GM12801 (cell line): Measurements from ENCODE around the gene THAP7.

Source experiments
- CTCF ChIP-seq: IDR thresholded peaks from one replicate; pipeline ENCODE4 v1.5.1; 2011; ENCODE audit warnings: control low read depth; ENCODE audit not compliant: insufficient read length; ENCODE audit errors: extremely low read depth

Gene THAP7

DNA sequence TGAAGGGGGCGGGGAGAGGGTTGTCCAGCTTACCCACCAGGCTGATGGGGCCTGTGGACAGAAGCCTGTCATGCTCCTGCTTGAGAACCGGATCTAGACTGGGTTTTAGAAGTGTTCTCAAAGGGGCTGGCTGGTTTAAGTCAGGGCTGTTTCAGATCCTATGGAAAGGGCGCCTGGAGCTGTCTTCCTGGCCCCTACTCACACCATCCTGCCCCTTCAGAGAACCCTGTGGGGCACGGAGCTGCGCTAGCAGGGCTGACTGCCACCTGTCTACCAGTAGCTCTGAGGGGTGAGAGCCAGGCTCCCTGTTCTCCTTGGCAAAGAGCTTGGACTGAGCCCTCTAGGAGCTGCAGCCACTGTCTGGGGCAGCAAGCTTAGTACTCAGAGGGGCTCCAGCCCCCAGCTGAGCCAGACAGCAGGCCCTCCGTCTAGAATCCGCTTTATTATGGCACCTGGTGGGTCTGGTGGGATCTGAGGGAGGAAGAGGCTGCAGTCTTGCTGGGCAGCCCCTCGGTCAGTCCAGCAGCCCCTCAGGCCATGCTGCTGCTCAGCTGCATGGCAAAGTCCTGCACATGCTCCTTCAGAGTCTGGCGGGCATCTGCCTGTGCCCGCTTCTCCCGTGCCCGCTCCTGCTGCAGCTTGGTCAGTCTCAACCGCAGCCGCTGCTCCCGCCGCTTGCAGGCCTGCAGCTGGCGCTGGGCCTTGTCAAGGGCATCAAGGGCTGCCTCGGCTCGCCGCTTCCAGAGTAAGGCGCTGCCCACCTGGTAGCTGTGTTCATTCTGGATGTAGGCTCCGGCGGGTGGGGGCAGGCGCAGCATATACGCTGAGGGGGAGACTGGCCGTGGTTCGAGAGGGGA is 2.3 kb downstream of the THAP7 start:
- TF ChIP-seq CTCF = no peak

DNA sequence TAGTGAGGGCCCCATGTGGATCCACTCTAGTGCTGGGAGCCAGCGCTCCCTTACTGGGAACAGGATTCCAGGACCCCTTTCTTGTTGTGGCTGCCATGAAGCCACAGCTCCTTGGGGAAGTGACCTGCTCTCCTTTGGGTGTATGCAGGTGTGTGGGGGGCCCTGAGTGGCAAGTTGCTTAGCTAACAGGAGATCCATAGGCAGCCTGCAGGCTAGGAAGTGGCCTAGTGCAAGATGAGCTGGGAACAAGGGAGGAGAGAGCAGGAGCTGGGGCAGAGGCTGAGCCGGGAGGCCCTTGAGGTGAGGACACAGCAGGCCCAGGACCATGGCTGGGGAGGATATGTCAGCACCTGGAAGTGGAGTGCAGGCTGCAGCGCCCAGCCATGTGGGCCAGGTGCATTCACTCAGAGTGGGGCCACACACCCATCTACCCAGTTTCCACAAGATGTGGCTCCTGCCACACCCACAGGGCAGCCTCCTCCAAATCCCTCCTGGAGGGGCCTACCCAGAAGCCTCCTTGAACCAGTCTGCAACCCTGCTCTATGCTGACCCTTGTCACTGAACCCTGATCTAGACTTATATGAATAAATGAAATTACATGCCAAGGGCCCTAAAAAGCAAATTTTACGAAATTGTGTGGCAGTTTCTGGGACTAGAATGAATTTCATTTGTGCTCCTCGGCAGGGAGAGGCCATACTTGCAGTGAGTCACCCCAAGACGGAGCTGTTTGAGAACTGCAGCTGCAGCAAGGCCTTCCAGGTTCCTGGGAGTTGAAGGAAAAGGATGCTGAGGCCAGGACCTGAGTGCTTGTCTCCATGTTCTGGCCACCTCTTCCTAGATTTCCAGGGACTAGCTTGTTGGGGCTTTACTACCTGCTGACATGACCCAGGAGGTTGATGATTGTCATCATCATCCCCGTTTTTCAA is 3.2 kb downstream of the THAP7 start:
- no peak for TF ChIP-seq CTCF

DNA sequence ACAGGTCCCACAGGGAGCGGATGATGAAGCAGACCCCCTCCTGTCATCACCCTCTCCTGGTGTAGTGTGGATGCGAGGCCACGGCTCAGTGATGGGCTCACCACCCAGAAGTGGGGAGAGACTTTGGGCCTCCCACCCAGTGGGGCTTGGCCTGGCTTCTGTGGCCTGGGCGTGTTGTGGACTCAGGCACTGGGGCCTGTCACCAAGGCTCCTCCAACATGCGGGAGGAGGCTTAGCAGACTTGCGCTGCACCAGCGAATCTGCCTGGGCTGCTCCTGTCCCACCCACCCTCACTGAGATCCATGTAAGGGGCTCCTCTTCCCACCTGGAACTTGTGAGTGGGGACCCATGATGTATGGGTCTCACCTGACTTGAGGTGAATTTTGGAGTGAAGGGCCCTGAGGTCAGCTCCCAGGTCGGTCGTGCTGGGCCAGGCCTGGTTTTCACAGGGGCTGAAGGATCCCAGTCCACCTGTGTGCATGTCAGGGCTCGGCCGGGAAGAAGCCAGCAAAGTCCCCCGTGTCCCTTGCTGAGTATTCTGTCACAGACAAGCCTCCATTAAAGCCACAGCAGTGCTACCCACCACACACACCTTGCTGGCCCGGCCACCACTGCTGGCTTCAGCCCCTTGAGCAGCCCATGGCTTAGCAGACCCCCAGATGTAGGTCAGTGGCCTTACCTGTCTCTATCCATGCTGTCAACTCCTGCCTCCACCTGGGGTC is 4.2 kb downstream of the THAP7 start:
- no peak for TF ChIP-seq CTCF

- TF ChIP-seq CTCF = no peak
These were observed 5.1 kb downstream of the THAP7 start for GRCh38 chr22:20996598-20997535.

GRCh38 chr22:20996031-20996410 is 5.9 kb downstream of the THAP7 start:
- no peak for TF ChIP-seq CTCF

DNA sequence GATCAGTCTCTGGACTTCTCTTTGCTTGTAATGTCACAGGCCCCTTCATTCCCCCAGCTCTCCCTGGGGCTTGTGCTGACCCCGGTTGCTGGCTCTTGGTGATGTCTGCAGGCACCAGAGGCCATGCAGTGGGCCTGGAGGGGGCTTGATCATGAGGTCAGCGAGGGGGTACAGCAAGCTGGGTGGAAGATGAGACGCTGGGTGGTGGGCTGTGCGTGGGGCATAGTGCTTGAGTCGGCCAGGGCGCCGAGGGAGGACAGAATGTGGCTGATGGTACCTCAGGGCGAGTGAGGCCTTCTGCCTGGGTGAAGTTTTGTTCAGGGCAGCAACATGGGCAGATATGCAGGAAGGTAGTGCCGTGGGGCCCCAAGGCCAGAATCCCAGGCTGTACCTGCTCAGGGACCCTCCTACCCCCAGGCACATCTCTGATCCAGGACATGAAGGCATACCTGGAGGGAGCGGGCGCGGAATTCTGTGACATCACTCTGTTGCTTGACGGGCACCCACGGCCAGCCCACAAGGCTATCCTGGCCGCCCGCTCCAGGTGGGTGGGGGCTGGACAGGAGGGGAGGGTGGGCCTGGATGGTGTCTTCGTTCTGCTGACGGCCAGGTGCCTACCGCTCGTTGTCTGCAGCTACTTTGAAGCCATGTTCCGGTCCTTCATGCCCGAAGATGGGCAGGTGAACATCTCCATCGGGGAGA is 6.4 kb downstream of the THAP7 start:
- TF ChIP-seq CTCF = no peak
